Nephron progenitor cell (in vitro differentiated cells): ENCODE measurements around the gene PRSS50.

Experiments used
- DNase-seq: peaks from one replicate; pipeline ENCODE4 v3.0.0; 2021
- H3K27ac Mint-ChIP-seq: 2 replicates; pipeline ENCODE4 v1.8.0; 2021; ENCODE audit warnings: mild to moderate bottlenecking, moderate library complexity, mixed read lengths
- H3K27me3 Mint-ChIP-seq: 2 replicates; pipeline ENCODE4 v1.8.0; 2021; ENCODE audit warnings: mild to moderate bottlenecking, low read depth, mixed read lengths; ENCODE audit not compliant: poor library complexity
- H3K36me3 Mint-ChIP-seq: 2 replicates; pipeline ENCODE4 v1.8.0; 2021; ENCODE audit warnings: low read depth, mixed read lengths
- H3K4me1 Mint-ChIP-seq: 2 replicates; pipeline ENCODE4 v1.8.0; 2021; ENCODE audit warnings: mixed read lengths
- H3K4me3 Mint-ChIP-seq: 2 replicates; pipeline ENCODE4 v1.8.0; 2021; ENCODE audit warnings: mild to moderate bottlenecking, moderate library complexity, mixed read lengths
- H3K9me3 Mint-ChIP-seq: 2 replicates; pipeline ENCODE4 v1.8.0; 2021; ENCODE audit warnings: mild to moderate bottlenecking, moderate library complexity, mixed read lengths
- TF ChIP-seq, protein P1 (sequence below): fragments of 200-600 bp; sonication (generic); IDR thresholded peaks from 2 replicates; pipeline ENCODE4 v1.5.0; 2021; ENCODE audit warnings: antibody characterized with exemption

PRSS50 gene

DNA sequence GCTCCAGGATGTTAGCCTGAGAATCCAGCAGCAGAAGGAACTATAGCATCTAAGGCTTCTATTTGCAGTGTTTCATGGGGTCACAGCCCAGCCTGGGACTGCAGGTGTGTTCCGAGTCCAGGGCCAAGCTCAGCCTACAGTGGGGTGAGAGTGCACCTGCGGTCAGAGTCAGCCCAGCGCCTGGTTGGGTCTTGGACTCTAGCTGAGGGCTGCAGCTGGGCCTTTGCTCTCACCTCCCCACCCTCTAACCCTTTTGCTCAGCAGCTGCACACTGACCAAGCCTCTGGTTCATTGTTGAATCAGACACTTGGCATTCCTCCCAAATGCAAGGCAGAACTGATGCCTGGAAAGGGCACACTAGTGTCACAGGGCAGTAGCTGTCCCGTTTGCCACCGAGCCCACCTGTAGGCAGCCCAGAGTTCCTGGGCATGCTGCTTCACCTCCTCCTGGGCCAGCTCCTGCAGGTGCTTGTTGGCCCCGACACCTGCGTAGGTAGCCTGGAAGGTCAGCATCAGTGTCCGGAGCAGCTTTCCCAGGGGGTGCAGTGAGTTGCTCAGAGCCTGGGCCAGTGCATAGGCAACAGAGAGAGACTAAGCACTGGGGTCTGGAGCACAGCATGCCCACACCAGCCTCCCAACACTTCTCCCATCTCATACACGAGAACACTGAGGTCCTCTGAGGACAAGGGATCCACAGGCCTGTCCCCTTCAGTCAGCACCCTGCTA lies 41.7 kb downstream of the PRSS50 start:
- peak; percentile 0 for DNase-seq
- peaks cover 36% of the 10 kb centered on the region for H3K4me1 Mint-ChIP-seq
- peaks cover 6% of the 10 kb centered on the region for H3K27me3 Mint-ChIP-seq
- H3K4me3 Mint-ChIP-seq: no peak overlapping the region
- no peaks in the 10 kb centered on the region for H3K9me3 Mint-ChIP-seq
- TF ChIP-seq, protein P1, sequence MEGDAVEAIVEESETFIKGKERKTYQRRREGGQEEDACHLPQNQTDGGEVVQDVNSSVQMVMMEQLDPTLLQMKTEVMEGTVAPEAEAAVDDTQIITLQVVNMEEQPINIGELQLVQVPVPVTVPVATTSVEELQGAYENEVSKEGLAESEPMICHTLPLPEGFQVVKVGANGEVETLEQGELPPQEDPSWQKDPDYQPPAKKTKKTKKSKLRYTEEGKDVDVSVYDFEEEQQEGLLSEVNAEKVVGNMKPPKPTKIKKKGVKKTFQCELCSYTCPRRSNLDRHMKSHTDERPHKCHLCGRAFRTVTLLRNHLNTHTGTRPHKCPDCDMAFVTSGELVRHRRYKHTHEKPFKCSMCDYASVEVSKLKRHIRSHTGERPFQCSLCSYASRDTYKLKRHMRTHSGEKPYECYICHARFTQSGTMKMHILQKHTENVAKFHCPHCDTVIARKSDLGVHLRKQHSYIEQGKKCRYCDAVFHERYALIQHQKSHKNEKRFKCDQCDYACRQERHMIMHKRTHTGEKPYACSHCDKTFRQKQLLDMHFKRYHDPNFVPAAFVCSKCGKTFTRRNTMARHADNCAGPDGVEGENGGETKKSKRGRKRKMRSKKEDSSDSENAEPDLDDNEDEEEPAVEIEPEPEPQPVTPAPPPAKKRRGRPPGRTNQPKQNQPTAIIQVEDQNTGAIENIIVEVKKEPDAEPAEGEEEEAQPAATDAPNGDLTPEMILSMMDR: no peak
- H3K36me3 Mint-ChIP-seq: no peaks in the 10 kb centered on the region
- H3K27ac Mint-ChIP-seq: no peak overlapping the region

- Mint-ChIP-seq H3K4me1 (peaks cover 36% of the 10 kb centered on the region), H3K27me3 (peaks cover 6% of the 10 kb centered on the region)
These were observed 42.2 kb downstream of the PRSS50 start for GRCh38 chr3:46675426-46675825.

DNA sequence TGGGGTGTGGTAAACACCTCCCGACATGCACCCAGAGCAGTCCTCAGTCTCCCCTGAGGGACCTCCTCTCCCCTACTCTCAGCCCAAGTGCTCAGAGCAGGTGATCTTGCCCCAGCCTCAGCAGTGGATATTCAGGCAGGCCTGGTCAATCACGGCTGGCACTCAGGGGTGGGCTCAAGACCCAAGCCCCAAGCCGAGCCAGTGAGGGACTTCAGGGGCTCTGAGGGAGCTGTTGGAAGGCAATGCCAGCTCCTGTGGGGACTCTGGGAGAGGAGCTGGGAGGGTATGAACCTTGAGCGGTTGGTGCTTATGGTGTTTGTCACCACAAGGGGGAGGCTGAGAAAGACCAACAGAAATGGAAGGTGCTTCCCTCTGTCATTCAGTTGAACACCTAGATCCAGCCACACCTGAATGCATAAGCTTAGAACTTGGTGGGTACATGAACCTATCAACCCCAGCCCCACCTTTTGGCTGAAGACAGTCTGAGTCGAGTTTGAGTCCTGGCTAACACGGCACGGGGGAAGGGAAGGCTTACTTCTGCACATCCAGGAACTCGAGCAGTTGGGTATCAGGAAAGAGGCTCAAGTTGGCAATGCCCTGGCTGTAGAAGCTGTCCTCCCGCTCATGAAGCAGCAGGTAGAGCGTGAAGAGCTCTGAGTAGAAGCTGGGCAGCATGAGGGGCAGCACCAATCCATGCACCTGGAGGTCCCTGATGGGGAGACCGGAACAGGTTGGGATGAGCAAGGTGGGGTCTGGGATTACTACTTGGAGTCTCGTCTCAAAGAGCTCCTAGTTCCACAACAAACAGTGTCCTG lies 43.4 kb downstream of the PRSS50 start:
- peaks cover 4% of the 10 kb centered on the region for H3K27me3 Mint-ChIP-seq
- no peak overlapping the region for H3K4me3 Mint-ChIP-seq
- TF ChIP-seq, protein P1: peak; percentile 13
- no peak overlapping the region for H3K27ac Mint-ChIP-seq
- H3K4me1 Mint-ChIP-seq: peaks cover 34% of the 10 kb centered on the region
- no peaks in the 10 kb centered on the region for H3K9me3 Mint-ChIP-seq
- DNase-seq: peak; percentile 0
- no peaks in the 10 kb centered on the region for H3K36me3 Mint-ChIP-seq

More at GRCh38 chr3:46675426-46675825, 42.2 kb downstream of the PRSS50 start:
- Mint-ChIP-seq H3K9me3 (no peaks in the 10 kb centered on the region), H3K27ac (no peak overlapping the region), H3K36me3 (no peaks in the 10 kb centered on the region), H3K4me3 (no peak overlapping the region)
- TF ChIP-seq, protein P1: no peak
- peak; percentile 0 for DNase-seq

DNA sequence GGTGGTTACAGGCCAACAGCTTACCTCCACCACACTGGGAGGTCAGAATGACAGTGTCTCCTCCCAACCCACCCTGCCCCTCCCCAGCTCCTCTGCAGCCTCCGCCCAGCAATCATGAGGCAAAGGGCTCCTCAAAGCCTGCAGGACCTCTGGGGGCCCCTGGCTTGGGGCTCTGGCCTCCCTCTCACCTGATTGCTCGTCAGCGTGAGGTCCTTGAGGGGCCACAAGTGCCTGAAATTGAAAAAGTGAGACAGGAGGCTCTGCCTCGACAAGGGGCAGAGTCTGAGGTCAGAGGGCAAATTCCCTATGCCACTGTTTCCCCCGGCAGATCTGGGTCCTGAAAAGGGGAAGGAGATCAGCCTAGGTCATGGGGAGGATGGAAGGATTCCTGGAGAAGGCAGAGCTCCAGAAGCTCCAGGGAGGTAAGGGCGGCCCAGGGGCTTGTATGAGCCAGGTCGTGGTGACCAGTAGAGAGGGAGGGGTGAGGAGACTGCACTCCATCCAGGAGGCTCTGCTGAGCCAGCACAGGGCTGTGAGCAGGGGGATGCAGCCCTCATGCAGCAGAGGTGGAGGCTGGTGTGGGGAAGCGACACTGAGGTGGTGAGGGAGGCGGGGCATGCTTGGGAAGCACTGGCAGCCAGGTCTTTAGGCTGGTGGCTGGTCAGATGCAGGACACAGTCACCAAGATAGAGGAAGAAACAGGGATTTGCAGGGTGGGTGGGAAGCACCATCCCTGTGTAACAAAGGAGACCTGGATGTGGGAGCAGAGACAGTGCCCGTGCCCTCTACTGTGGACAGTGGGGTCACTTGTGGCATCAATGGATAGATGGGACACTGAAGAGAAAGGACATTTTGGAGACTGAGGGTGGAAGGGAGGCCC lies 44.3 kb downstream of the PRSS50 start:
- Mint-ChIP-seq H3K4me3 (no peak overlapping the region), H3K36me3 (no peaks in the 10 kb centered on the region), H3K9me3 (no peaks in the 10 kb centered on the region), H3K27me3 (peaks cover 4% of the 10 kb centered on the region), H3K4me1 (peaks cover 34% of the 10 kb centered on the region), H3K27ac (no peak overlapping the region)
- no peak for DNase-seq
- TF ChIP-seq, protein P1: no peak

DNA sequence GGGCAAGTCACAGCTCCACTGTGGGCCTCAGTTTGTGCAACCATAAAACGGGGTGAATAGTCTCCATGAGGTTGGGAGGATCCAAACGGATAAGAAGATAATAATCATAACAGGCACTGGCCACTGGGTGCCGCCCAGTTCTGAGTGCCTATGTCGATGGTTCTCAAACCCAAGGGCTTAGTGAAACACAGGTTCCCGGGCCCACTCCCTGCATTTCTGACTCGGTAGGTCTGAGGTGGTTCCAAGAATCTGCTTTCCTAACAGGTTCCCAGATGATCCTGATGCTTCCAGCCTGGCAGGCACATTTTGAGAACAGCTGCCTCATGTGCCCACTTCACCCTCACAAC lies 45.3 kb downstream of the PRSS50 start:
- TF ChIP-seq, protein P1: no peak
- Mint-ChIP-seq H3K27me3 (peaks cover 4% of the 10 kb centered on the region), H3K36me3 (no peaks in the 10 kb centered on the region), H3K4me1 (peaks cover 37% of the 10 kb centered on the region), H3K27ac (no peak overlapping the region), H3K9me3 (no peaks in the 10 kb centered on the region), H3K4me3 (no peak overlapping the region)
- DNase-seq: peak; percentile 0
